GM12891 (cell line): Measurements from ENCODE around the gene A4GALT.

Source experiments
- POLR2AphosphoS5 ChIP-seq: IDR thresholded peaks from 2 replicates; pipeline ENCODE4 v1.6.1; 2011; ENCODE audit warnings: low read depth, low read length, control low read depth
- TAF1 ChIP-seq: IDR thresholded peaks from 2 replicates; pipeline ENCODE4 v1.6.1; 2011; ENCODE audit warnings: low read depth, low read length, control low read depth

DNA sequence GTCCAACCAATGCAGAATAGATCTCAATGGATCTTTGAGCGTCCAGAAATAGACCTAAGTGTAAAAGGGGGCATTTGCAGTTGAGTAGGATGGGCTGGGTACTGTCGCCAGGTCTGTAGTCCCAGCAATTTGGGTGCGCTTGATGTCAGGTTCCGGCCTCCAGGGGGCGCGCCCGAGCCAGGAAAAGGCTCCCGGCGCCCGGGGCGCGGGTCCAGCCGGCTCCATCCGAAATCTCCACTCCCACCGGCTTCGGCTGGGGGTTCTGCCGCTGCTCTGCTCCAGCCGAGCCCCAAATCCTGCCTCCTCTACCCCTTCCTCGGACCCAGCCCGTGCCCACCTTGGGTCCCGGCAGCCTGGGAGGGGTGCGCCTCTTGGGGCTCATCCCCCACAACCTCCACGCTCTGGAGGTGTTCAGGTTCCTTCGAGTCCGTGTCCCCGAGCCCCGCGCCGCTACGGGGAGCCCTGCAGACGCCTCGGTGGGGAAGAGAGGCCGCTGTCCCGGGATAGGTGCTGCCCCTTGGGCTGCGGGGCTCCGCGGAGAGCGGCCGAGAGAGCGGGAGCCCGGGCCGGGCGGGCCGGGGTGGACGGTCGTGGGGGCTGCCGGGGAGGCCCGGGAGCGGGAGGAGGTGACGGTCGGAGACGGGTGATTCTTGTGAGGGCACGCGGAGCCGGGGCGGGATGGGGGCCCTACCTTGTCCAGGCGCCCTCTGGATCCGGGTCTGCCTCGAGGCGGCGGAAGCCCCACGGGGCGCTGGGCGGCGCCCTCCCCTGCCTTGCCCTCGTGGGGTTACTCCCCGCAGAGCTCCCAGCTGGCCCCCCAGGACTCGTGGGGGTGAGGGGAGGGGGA, 58.5 kb downstream of the A4GALT start:
- TF ChIP-seq TAF1 = no peak
- 0 out of 2 replicates have a peak, but pooled peaks have one; percentile 35 for TF ChIP-seq POLR2AphosphoS5
